Activated CD8-positive, alpha-beta memory T cell treated with anti-CD3 and anti-CD28 coated beads for 1 hour (primary cell): ENCODE measurements around the gene ABCB9.
"Not testable (repeated sequence)": the region's sequence is repeated elsewhere in the genome, so short reads cannot be mapped to it uniquely, and the experiment has no call there.

Source experiments
- DNase-seq, 2 donors: peaks; one replicate each; pipeline ENCODE4 v3.0.0-alpha.2; 2020; ENCODE audit warnings: low read depth in 1 of 2; ENCODE audit errors: extremely low read depth in 1 of 2

Gene ABCB9

GRCh38 chr12:122944605-122945592, 21.4 kb downstream of the ABCB9 start:
- no peak for DNase-seq

- DNase-seq: no peak
Observed at GRCh38 chr12:122943196-122943595, 23.1 kb downstream of the ABCB9 start.

- DNase-seq: no peak
Observed at GRCh38 chr12:122942637-122943036, 23.6 kb downstream of the ABCB9 start.

GRCh38 chr12:122941351-122941750, 24.9 kb downstream of the ABCB9 start:
- DNase-seq: not testable (repeated sequence)

GRCh38 chr12:122939125-122939524, 27.1 kb downstream of the ABCB9 start:
- DNase-seq: no peak

- no peak for DNase-seq
Observed at GRCh38 chr12:122937622-122938091, 28.6 kb downstream of the ABCB9 start.

GRCh38 chr12:122935318-122935717, 30.9 kb downstream of the ABCB9 start:
- no peak for DNase-seq

GRCh38 chr12:122934722-122935121, 31.5 kb downstream of the ABCB9 start:
- DNase-seq: no peak

GRCh38 chr12:122932207-122932606, 34.1 kb downstream of the ABCB9 start:
- DNase-seq: no peak

GRCh38 chr12:122929812-122930211, 36.5 kb downstream of the ABCB9 start:
- no peak for DNase-seq

- no peak for DNase-seq
Observed at GRCh38 chr12:122929148-122929538, 37.1 kb downstream of the ABCB9 start.

- DNase-seq: no peak
Observed at GRCh38 chr12:122928404-122929147, 37.7 kb downstream of the ABCB9 start.

- DNase-seq: no peak
Observed at GRCh38 chr12:122927756-122928403, 38.4 kb downstream of the ABCB9 start.

GRCh38 chr12:122921917-122922316, 44.3 kb downstream of the ABCB9 start:
- no peak for DNase-seq

- no peak for DNase-seq
Observed at GRCh38 chr12:122920687-122921086, 45.6 kb downstream of the ABCB9 start.

GRCh38 chr12:122918827-122919226, 47.4 kb downstream of the ABCB9 start:
- no peak for DNase-seq

- DNase-seq: no peak
Observed at GRCh38 chr12:122917507-122918121, 48.6 kb downstream of the ABCB9 start.

GRCh38 chr12:122909442-122910288, 56.6 kb downstream of the ABCB9 start:
- no peak for DNase-seq

GRCh38 chr12:122908915-122909314, 57.3 kb downstream of the ABCB9 start:
- DNase-seq: no peak

- not testable (repeated sequence) for DNase-seq
Observed at GRCh38 chr12:122905258-122905657, 61.0 kb downstream of the ABCB9 start.
